Measurements from ENCODE around the gene NTN4. TPM values are rescaled to one million over a fixed set of nuclear protein-coding genes. Genes with fewer than 3 reads are reported as not detected.
"Not testable (repeated sequence)": the region's sequence is repeated elsewhere in the genome, so short reads cannot be mapped to it uniquely, and the experiment has no call there.

Gene NTN4
- total RNA-seq, 4 donors from 2014 or later, result 6.7 to 25.9 (median 16.7) TPM

DNA sequence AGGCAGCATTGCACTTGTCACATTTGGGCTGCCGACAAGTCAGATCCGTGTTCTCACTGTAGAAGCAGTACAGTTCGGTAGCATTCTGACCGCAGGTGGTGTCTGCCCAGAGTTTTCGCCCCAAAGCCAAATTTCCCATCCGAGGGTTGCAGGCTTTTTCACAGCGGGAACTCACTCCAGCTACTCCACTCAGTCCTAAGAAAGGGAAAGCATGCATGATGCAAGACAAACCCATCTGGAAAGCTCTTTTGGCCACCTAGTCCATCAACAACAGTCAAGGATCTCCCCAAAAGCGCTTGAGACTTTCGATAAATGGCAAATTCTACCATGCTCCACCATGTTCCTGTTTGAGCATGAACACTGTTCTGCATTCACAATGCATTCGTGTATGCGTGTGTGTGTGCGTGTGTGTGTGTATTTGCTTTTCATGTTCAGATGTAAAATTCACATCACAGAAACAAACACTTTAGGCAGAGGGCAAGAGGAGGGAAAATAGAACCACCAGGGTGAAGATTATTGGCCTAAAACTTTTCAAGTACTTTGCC is 3.2 kb downstream of the NTN4 start:
- intact Hi-C loops (cut with DNase I; ENCODE audit: low total_unique reads) (no loop called here), in situ Hi-C loops (cut with MboI; ENCODE audit: low pct_ligation_motif_present in 1 of 4, low pct_unique_long_range_greater_than_20kb in 1 of 4, low sequenced_read_pairs in 3 of 4) (no loop called here)
- Histone ChIP-seq H3K4me1 (peaks cover 0 to 20% (median 10%) of the 10 kb centered on the region in 4 donors), H3K4me3 (no peak overlapping the region), H3K27ac (no peak overlapping the region), H3K9me3 (no peaks in the 10 kb centered on the region), H3K36me3 (no peaks in the 10 kb centered on the region), H3K27me3 (no peaks in the 10 kb centered on the region)
- no peak for TF ChIP-seq POLR2AphosphoS5 (IDR thresholded peaks at IDR 0.05)
- TF ChIP-seq EP300 (IDR thresholded peaks at IDR 0.05; ENCODE audit: low read depth), result no peak
- no peak for TF ChIP-seq CTCF (IDR thresholded peaks at IDR 0.05)
- TF ChIP-seq POLR2A (IDR thresholded peaks at IDR 0.05), result no peak
- no peak for DNase-seq
- 81 to 95% methylated on average over 3 to 12 of the region's 12 CpGs for WGBS, 2 donors (ENCODE audit: low coverage in 1 of 2)

DNA sequence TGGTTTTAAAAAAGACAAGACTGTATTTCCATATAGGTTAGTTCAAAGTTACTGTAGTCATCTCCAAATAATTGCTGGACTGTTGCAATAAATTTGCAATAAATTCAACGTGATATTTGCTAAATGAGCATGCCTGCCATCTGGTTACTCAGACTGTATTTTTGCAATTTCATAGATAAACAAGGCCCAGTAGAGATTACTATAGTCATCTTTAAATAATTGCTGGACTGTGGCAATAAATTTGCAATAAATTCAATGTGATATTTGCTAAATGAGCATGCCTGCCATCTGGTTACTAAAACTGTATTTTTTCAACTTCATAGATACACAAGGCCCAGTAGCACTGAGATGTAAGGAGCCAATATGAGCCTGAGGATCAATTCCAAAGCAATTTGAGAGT is 5.6 kb downstream of the NTN4 start:
- H3K36me3 ChIP-seq, result no peaks in the 10 kb centered on the region
- TF ChIP-seq EP300 (IDR thresholded peaks at IDR 0.05; ENCODE audit: low read depth) (no peak), CTCF (IDR thresholded peaks at IDR 0.05) (no peak), POLR2A (IDR thresholded peaks at IDR 0.05) (no peak), POLR2AphosphoS5 (IDR thresholded peaks at IDR 0.05) (no peak)
- H3K4me1 ChIP-seq, result peaks cover 0 to 16% (median 10%) of the 10 kb centered on the region in 4 donors
- 49 to 50% methylated on average over 1 of the region's 1 CpG for WGBS, 2 donors (ENCODE audit: low coverage in 1 of 2)
- H3K27me3 ChIP-seq, result no peaks in the 10 kb centered on the region
- intact Hi-C loops (cut with DNase I; ENCODE audit: low total_unique reads), result no loop called here
- no peak for DNase-seq
- no peaks in the 10 kb centered on the region for H3K9me3 ChIP-seq
- no peak overlapping the region for H3K27ac ChIP-seq
- in situ Hi-C loops (cut with MboI; ENCODE audit: low pct_ligation_motif_present in 1 of 4, low pct_unique_long_range_greater_than_20kb in 1 of 4, low sequenced_read_pairs in 3 of 4), result no loop called here
- H3K4me3 ChIP-seq, result no peak overlapping the region

- TF ChIP-seq POLR2AphosphoS5 (IDR thresholded peaks at IDR 0.05) (no peak), CTCF (IDR thresholded peaks at IDR 0.05) (no peak), EP300 (IDR thresholded peaks at IDR 0.05; ENCODE audit: low read depth) (no peak), POLR2A (IDR thresholded peaks at IDR 0.05) (no peak)
- in situ Hi-C loops (cut with MboI; ENCODE audit: low pct_ligation_motif_present in 1 of 4, low pct_unique_long_range_greater_than_20kb in 1 of 4, low sequenced_read_pairs in 3 of 4), result no loop called here
- no peaks in the 10 kb centered on the region for H3K36me3 ChIP-seq
These were observed 6.3 kb downstream of the NTN4 start for GRCh38 chr12:95784286-95784685.

DNA sequence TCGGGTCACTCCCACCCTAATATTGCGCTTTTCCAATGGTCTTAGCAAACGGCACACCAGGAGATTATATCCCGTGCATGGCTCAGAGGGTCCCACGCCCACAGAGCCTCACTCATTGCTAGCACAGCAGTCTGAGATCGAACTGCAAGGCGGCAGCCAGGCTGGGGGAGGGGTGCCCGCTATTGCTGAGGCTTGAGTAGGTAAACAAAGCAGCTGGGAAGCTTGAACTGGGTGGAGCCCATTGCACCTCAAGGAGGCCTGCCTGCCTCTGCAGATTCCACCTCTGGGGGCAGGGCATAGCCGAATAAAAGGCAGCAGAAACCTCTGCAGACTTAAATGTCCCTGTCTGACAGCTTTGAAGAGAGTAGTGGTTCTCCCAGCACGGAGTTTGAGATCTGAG is 15.1 kb downstream of the NTN4 start:
- H3K36me3 ChIP-seq; DNase-seq; H3K4me3 ChIP-seq; intact Hi-C loops (cut with DNase I; ENCODE audit: low total_unique reads); H3K9me3 ChIP-seq; H3K27me3 ChIP-seq; H3K4me1 ChIP-seq; in situ Hi-C loops (cut with MboI; ENCODE audit: low pct_ligation_motif_present in 1 of 4, low pct_unique_long_range_greater_than_20kb in 1 of 4, low sequenced_read_pairs in 3 of 4); H3K27ac ChIP-seq: not testable (repeated sequence)
- WGBS, 2 donors (ENCODE audit: low coverage in 1 of 2), result 85% methylated on average over 10 of the region's 10 CpGs; no CpG with 5 or more reads in 1 of the 2 donors

More at GRCh38 chr12:95784286-95784685, 6.3 kb downstream of the NTN4 start:
- WGBS, 2 donors (ENCODE audit: low coverage in 1 of 2), result 67 to 90% methylated on average over 3 to 4 of the region's 4 CpGs
- H3K9me3 ChIP-seq, result no peaks in the 10 kb centered on the region
- DNase-seq, result no peak
- H3K4me1 ChIP-seq, result peaks cover 0 to 11% (median 7%) of the 10 kb centered on the region in 4 donors
- H3K27ac ChIP-seq, result no peak overlapping the region
- intact Hi-C loops (cut with DNase I; ENCODE audit: low total_unique reads), result no loop called here
- H3K4me3 ChIP-seq, result no peak overlapping the region
- no peaks in the 10 kb centered on the region for H3K27me3 ChIP-seq
